Esophagus (tissue), 2 donors: Measurements from ENCODE around the gene TBC1D21. TPM values are rescaled to one million over a fixed set of nuclear protein-coding genes. Genes with fewer than 3 reads are reported as not detected.

ENCODE experiments used
- H3K27ac ChIP-seq, 2 donors: one replicate each; pipeline ENCODE4 v1.5.1; 2013; ENCODE audit warnings: low read depth in 2 of 2, mild to moderate bottlenecking in 2 of 2, inconsistent platforms in 1 of 2, low read length in 1 of 2, moderate library complexity in 1 of 2
- H3K27me3 ChIP-seq, 2 donors: one replicate each; pipeline ENCODE4 v1.6.1; 2013; ENCODE audit warnings: low read length in 2 of 2, control low read depth in 1 of 2, mild to moderate bottlenecking in 1 of 2; ENCODE audit not compliant: insufficient read depth in 2 of 2, control insufficient read depth in 1 of 2
- H3K36me3 ChIP-seq, 2 donors: one replicate each; pipeline ENCODE4 v1.6.1; 2013; ENCODE audit warnings: low read length in 1 of 2; ENCODE audit not compliant: control insufficient read depth in 2 of 2, insufficient read depth in 2 of 2
- H3K4me1 ChIP-seq, 2 donors: one replicate each; pipeline ENCODE4 v1.6.1; 2013; ENCODE audit warnings: low read length in 1 of 2; ENCODE audit not compliant: control insufficient read depth in 2 of 2, insufficient read depth in 2 of 2
- H3K4me3 ChIP-seq, 2 donors: one replicate each; pipeline ENCODE4 v1.5.1; 2013; ENCODE audit warnings: low read length in 2 of 2, mild to moderate bottlenecking in 2 of 2, low read depth in 1 of 2, moderate library complexity in 1 of 2
- H3K9me3 ChIP-seq, 2 donors: one replicate each; pipeline ENCODE4 v1.6.1; 2013; ENCODE audit warnings: mild to moderate bottlenecking in 2 of 2, low read depth in 1 of 2, low read length in 1 of 2, moderate library complexity in 1 of 2; ENCODE audit not compliant: control insufficient read depth in 2 of 2, insufficient read depth in 1 of 2
- WGBS, 2 donors: extraction: QIAGEN DNeasy Blood & Tissue Kit; methylation state at CpG; one replicate each; pipeline ENCODE4 v1.1.7; 2013; 5-methylcytosine and 5-hydroxymethylcytosine counted together
- polyA plus RNA-seq, 2 donors: library from polyadenylated mRNA; stranded (reverse); fragments of 200-250 nt; gene quantifications; one replicate each; pipeline ENCODE4 v1.2.3, GENCODE V29; 2013
- donor health status: healthy with polysubstance abuse.
- donor health status: Bipolar disorder and iron deficiency.

The TBC1D21 gene
- polyA plus RNA-seq, 2 donors = not detected

GRCh38 chr15:73885954-73886700 lies 12.8 kb downstream of the TBC1D21 start:
- H3K4me1 ChIP-seq = no peaks in the 10 kb centered on the region
- no peak overlapping the region for H3K27ac ChIP-seq
- H3K36me3 ChIP-seq = no peaks in the 10 kb centered on the region
- 83% methylated on average over 9 of the region's 9 CpGs for WGBS, 2 donors
- no peak overlapping the region for H3K4me3 ChIP-seq
- no peaks in the 10 kb centered on the region for H3K9me3 ChIP-seq
- no peaks in the 10 kb centered on the region for H3K27me3 ChIP-seq

- H3K27me3 ChIP-seq = no peaks in the 10 kb centered on the region
Observed at GRCh38 chr15:73886717-73887345, 13.5 kb downstream of the TBC1D21 start.

DNA sequence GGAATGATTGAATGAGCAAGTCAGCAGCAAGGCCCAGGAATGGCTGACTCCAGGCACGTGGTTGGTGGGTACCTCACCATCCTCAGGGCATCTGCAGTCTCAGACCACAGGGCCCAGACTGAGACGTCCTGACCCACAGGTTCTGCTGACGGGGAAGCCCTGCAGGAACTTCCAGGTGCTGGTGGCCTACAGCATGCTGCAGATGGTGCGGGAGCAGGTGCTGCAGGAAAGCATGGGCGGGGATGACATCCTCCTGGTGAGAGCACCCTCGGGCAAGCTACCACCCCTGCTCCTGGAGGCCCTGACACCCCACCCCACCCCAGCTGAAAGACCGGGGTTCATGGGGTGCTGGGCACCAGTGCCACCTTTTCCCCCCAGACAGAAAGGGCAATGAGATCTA lies 14.1 kb downstream of the TBC1D21 start:
- WGBS, 2 donors = 75 to 81% methylated on average over 7 of the region's 7 CpGs
- Histone ChIP-seq H3K4me3 (no peak overlapping the region), H3K27me3 (no peaks in the 10 kb centered on the region)

More at GRCh38 chr15:73886717-73887345, 13.5 kb downstream of the TBC1D21 start:
- no peaks in the 10 kb centered on the region for H3K4me1 ChIP-seq
- no peak overlapping the region for H3K27ac ChIP-seq
- H3K4me3 ChIP-seq = no peak overlapping the region
- no peaks in the 10 kb centered on the region for H3K9me3 ChIP-seq
- WGBS, 2 donors = 81 to 86% methylated on average over 5 of the region's 5 CpGs
- no peaks in the 10 kb centered on the region for H3K36me3 ChIP-seq

DNA sequence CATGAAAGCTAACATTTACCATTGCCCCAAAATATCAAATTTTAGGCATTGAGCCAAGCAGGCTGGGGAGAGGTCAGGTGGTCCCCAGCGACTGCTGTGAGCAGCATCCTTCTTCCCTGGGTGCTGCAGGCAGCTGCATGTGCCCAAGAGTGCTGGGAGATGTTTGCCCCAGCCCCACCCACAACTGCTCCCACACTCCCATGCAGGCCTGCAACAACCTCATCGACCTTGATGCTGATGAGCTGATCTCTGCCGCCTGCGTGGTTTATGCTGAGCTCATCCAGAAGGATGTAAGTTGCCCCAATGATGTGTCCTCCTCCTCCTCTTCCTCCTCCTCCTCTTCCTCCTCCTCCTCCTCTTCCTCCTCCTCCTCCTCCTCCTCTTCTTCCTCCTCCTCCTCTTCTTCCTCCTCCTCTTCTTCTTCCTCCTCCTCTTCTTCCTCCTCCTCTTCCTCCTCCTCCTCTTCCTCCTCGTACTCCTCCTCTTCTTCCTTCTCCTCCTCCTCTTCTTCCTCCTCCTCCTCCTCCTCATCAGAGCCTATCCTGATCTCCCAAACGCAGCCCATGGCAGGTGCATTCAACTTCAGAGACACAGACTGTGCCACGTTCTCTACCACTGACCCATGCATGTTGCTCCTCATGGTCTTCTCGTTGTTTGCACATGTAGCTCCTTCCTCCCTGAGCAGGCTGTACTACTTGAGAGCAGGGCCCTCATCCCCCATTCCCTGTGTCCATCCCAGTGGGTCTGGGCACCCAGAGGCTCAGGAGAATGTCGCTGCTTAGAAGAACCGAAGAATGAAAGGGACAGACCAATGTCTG lies 15.1 kb downstream of the TBC1D21 start:
- H3K4me1 ChIP-seq = no peaks in the 10 kb centered on the region
- H3K27me3 ChIP-seq = no peaks in the 10 kb centered on the region
- H3K4me3 ChIP-seq = no peak overlapping the region
- peaks cover 0 to 3% of the 10 kb centered on the region in 2 donors for H3K9me3 ChIP-seq
- H3K27ac ChIP-seq = no peak overlapping the region
- WGBS, 2 donors = 71 to 72% methylated on average over 10 of the region's 10 CpGs
- H3K36me3 ChIP-seq = no peaks in the 10 kb centered on the region

More for the DNA sequence above, 14.1 kb downstream of the TBC1D21 start:
- no peak overlapping the region for H3K27ac ChIP-seq
- H3K36me3 ChIP-seq = no peaks in the 10 kb centered on the region
- peaks cover 0 to 2% of the 10 kb centered on the region in 2 donors for H3K9me3 ChIP-seq
- no peaks in the 10 kb centered on the region for H3K4me1 ChIP-seq

GRCh38 chr15:73889053-73889761 lies 15.8 kb downstream of the TBC1D21 start:
- Histone ChIP-seq H3K36me3 (no peaks in the 10 kb centered on the region), H3K4me1 (no peaks in the 10 kb centered on the region), H3K9me3 (peaks cover 0 to 3% of the 10 kb centered on the region in 2 donors), H3K27me3 (no peaks in the 10 kb centered on the region), H3K27ac (no peak overlapping the region), H3K4me3 (no peak overlapping the region)
- 68 to 74% methylated on average over 6 of the region's 6 CpGs for WGBS, 2 donors

DNA sequence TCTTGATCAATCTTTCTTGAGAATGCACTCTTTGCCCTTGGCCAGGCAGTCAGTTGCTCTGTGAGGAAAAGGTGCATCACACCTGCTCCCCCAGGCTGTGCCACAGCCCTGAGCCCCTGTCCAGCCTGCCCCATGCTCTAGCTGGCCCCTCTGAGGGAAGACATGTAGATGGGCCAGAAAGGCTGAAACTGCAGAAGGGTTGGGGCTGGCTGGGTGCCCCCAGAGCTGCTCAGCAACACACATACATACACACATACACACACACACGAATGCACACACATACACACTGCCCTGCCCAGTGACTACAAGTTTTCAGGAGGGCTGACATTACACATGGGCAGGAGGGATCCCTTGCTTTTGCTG lies 16.4 kb downstream of the TBC1D21 start:
- H3K27me3 ChIP-seq = no peaks in the 10 kb centered on the region
- no peak overlapping the region for H3K4me3 ChIP-seq
- 50% methylated on average over 1 of the region's 1 CpG; no CpG with 5 or more reads in 1 of the 2 donors for WGBS, 2 donors
- no peak overlapping the region for H3K27ac ChIP-seq
- peaks cover 0 to 3% of the 10 kb centered on the region in 2 donors for H3K9me3 ChIP-seq
- no peaks in the 10 kb centered on the region for H3K4me1 ChIP-seq
- H3K36me3 ChIP-seq = no peaks in the 10 kb centered on the region

DNA sequence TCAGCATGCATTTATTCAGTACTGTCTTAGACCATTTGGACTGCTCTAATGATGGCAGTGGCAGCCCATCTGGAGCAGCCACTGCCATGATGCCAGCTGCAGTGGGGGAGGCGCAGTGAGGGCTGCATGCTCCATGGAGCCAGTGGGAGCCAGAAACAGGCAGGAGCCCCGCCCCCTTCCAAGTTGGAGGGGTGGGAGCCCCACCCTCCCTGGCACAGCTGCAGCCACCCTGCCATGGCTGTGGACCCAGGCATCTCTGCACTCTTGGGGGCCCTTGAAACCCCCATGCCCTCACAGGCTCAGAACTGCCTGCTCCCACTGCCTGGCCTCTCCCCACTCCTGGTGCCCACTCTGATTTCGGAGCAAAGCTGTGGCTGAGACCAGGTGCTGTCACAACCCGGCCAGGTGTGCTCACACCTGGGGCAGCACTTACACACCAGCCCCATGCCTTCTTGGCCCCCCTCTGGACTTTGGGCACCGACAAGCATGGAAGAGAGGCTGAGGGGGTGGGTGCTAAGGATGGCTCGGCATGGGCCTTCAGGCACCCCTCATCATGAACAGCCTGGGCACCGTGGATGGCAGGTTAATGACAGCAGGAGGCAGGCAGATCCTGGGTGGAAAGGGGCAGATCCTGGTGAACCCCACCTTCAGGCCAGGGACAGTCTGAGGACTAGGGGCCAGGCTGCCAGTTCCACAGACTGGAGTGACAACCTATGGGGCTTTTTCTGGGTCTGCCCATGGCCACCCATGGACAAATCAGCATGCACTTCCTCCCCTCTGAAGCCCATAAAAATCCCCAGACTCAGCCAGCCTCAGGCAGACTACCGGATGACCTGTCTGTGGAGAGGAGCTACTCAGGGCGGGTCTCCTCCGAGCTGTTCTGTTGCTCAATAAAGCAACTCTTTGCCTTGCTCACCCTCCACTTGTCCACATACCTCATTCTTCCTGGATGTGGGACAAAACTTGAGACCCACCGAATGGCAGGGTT lies 18.3 kb downstream of the TBC1D21 start:
- WGBS, 2 donors = 77 to 80% methylated on average over 11 of the region's 11 CpGs
- Histone ChIP-seq H3K27me3 (no peaks in the 10 kb centered on the region), H3K27ac (no peak overlapping the region), H3K36me3 (no peaks in the 10 kb centered on the region), H3K4me3 (no peak overlapping the region), H3K9me3 (peaks cover 0 to 3% of the 10 kb centered on the region in 2 donors), H3K4me1 (no peaks in the 10 kb centered on the region)

DNA sequence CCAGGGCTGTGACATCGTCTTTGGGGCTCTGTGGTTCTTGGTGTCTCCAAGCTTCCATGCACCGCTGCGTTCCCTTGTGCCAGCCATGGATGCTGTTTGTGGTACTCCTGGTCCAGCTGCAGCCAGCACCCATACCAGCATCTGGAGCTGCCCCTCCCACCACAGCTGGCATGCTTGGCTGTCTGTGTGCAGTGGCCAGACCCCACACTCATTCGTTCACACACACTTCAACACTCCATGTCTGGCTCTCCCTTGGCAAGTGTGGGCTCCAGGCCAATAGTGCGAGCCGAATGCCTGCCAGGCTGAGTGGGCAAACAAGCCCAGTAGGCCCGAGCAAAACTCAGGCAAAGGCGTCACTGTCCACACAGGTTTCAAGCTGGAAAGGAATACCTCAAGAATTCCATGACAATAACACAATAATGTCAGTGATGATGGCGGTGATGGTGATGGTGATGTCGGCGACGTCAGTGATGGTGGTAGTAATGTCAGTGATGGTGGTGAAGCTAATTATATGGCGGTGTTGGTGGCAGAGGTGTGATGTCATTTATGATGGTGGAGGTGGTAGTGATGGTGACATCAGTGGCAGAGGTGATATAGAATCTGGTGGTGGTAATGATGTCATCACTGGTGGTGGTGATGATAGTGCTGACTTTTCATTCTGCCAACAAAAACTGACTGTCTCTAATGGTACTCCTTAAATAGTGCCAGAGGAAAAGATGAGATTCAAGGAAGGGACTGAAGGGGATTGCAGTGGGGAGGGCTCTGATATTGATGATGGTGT lies 19.3 kb downstream of the TBC1D21 start:
- Histone ChIP-seq H3K4me1 (no peaks in the 10 kb centered on the region), H3K27ac (no peak overlapping the region), H3K36me3 (no peaks in the 10 kb centered on the region), H3K4me3 (no peak overlapping the region), H3K27me3 (no peaks in the 10 kb centered on the region), H3K9me3 (peaks cover 0 to 3% of the 10 kb centered on the region in 2 donors)
- 90% methylated on average over 13 of the region's 13 CpGs for WGBS, 2 donors
